HepG2 (cell line): ENCODE data around the gene PPP1R1A.

Experiments
- ERF ChIP-seq: IDR thresholded peaks from 2 replicates; pipeline ENCODE4 v1.6.1; 2018; ENCODE audit warnings: missing biosample characterization, missing genetic modification reagents
- FOXJ3 ChIP-seq: sonication (generic); formaldehyde crosslinking; IDR thresholded peaks from 2 replicates; pipeline ENCODE4 v1.4.0; 2020; ENCODE audit warnings: missing genetic modification reagents, mild to moderate bottlenecking, borderline replicate concordance
- NFRKB ChIP-seq: fragments of 450-650 bp; IDR thresholded peaks from 2 replicates; pipeline ENCODE4 v1.6.1; 2017
- ZNF687 ChIP-seq: sonication (generic); formaldehyde crosslinking; IDR thresholded peaks from 2 replicates; pipeline ENCODE4 v1.5.1; 2020; ENCODE audit warnings: mild to moderate bottlenecking, missing genetic modification reagents, moderate library complexity
- TF ChIP-seq, protein P1 (sequence below): sonication (generic); formaldehyde crosslinking; IDR thresholded peaks from 2 replicates; pipeline ENCODE4 v1.4.0; 2020; ENCODE audit warnings: missing genetic modification reagents, borderline replicate concordance

- TF ChIP-seq NFRKB (no peak), ZNF687 (CRISPR knock-in tag) (no peak), ERF (CRISPR knock-in tag) (no peak), FOXJ3 (CRISPR knock-in tag) (no peak)
- TF ChIP-seq, protein P1, sequence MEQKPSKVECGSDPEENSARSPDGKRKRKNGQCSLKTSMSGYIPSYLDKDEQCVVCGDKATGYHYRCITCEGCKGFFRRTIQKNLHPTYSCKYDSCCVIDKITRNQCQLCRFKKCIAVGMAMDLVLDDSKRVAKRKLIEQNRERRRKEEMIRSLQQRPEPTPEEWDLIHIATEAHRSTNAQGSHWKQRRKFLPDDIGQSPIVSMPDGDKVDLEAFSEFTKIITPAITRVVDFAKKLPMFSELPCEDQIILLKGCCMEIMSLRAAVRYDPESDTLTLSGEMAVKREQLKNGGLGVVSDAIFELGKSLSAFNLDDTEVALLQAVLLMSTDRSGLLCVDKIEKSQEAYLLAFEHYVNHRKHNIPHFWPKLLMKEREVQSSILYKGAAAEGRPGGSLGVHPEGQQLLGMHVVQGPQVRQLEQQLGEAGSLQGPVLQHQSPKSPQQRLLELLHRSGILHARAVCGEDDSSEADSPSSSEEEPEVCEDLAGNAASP (CRISPR knock-in tag) = no peak
Observed at GRCh38 chr12:54631551-54631950, 43.1 kb upstream of the PPP1R1A start.
